Esophagus squamous epithelium (tissue), 5 donors: Measurements from ENCODE around the gene UNC93A. TPM values are rescaled to one million over a fixed set of nuclear protein-coding genes. Genes with fewer than 3 reads are reported as not detected.

ENCODE experiments used
- DNase-seq: peaks from one replicate; lab custom pipeline; 2025; lab: John Stamatoyannopoulos, UW
- H3K27ac ChIP-seq, 4 donors: fragments of 200-600 bp; sonication (generic); one replicate each; pipeline ENCODE4 v1.5.1; 2016 to 2019; ENCODE audit warnings: mild to moderate bottlenecking in 1 of 4
- H3K27me3 ChIP-seq, 4 donors: fragments of 200-600 bp; sonication (generic); 1 replicate in 3 of 4; 2 replicates in 1 of 4; pipeline versions ENCODE4 v1.5.1 to v1.6.0; 2017 to 2021; ENCODE audit warnings: antibody characterized with exemption in 1 of 4
- H3K36me3 ChIP-seq, 3 donors: fragments of 200-600 bp; sonication (generic); one replicate each; pipeline ENCODE4 v1.5.1; 2016 to 2019
- H3K4me1 ChIP-seq, 3 donors: fragments of 200-600 bp; sonication (generic); one replicate each; pipeline ENCODE4 v1.5.1; 2017 to 2019
- H3K4me3 ChIP-seq, 4 donors: fragments of 200-600 bp; sonication (generic); 1 replicate in 3 of 4; 2 replicates in 1 of 4; pipeline ENCODE4 v1.5.1; 2016 to 2019; ENCODE audit warnings: mild to moderate bottlenecking in 2 of 4, moderate library complexity in 1 of 4
- H3K9me3 ChIP-seq, 3 donors: fragments of 200-600 bp; sonication (generic); one replicate each; pipeline ENCODE4 v1.5.1; 2016 to 2019
- CTCF ChIP-seq, 6 experiments: fragments of 450-650 bp in 4 of 6; fragments of 200-600 bp in 2 of 6; sonication (generic) in 2 of 6; IDR thresholded peaks; one replicate each; pipeline ENCODE4 v1.5.1; 2016 to 2019; ENCODE audit warnings: antibody characterized with exemption in 6 of 6, mild to moderate bottlenecking in 4 of 6, moderate library complexity in 4 of 6
- POLR2A ChIP-seq, 4 donors: fragments of 450-650 bp; IDR thresholded peaks; one replicate each; pipeline ENCODE4 v1.6.1; 2017; ENCODE audit warnings: antibody characterized with exemption in 4 of 4, mild to moderate bottlenecking in 4 of 4, moderate library complexity in 3 of 4
- WGBS, 2 donors: methylation state at CpG; one replicate each; pipeline ENCODE4 v1.1.5; 2018; 5-methylcytosine and 5-hydroxymethylcytosine counted together
- intact Hi-C: fragments of 100-400 bp; cut with DNase I; formaldehyde crosslinking; loops from one replicate; pipeline ENCODE4 v1.15.0; 2022
- total RNA-seq, 4 donors: library from RNA; depleted of rRNA; stranded (reverse); fragments of >200 nt; gene quantifications; one replicate each; pipeline ENCODE4 v1.1.0, GENCODE V29; 2016
- donor health status: DM: yes; HTN: yes; CAD: no.

UNC93A gene
- total RNA-seq, 4 donors from 2014 or later, result 0.76 to 5.2 (median 0.93) TPM

GRCh38 chr6:167302796-167303195, 11.7 kb downstream of the UNC93A start:
- Histone ChIP-seq H3K27ac (no peak overlapping the region), H3K4me3 (no peak overlapping the region), H3K27me3 (no peaks in the 10 kb centered on the region), H3K36me3 (no peaks in the 10 kb centered on the region), H3K4me1 (no peaks in the 10 kb centered on the region), H3K9me3 (no peaks in the 10 kb centered on the region)
- intact Hi-C loops, result no loop called here
- TF ChIP-seq POLR2A (IDR thresholded peaks at IDR 0.05) (no peak), CTCF (IDR thresholded peaks at IDR 0.05) (no peak)
- 82 to 87% methylated on average over 13 of the region's 13 CpGs for WGBS, 2 donors
- DNase-seq, result no peak

- H3K36me3 ChIP-seq, result no peaks in the 10 kb centered on the region
- no peaks in the 10 kb centered on the region for H3K27me3 ChIP-seq
- no peaks in the 10 kb centered on the region for H3K4me1 ChIP-seq
- no peak overlapping the region for H3K4me3 ChIP-seq
- intact Hi-C loops, result no loop called here
- DNase-seq, result no peak
- no peaks in the 10 kb centered on the region for H3K9me3 ChIP-seq
- 79 to 83% methylated on average over 16 to 21 of the region's 22 CpGs for WGBS, 2 donors
- no peak overlapping the region for H3K27ac ChIP-seq
- TF ChIP-seq CTCF (IDR thresholded peaks at IDR 0.05), result no peak
- no peak for TF ChIP-seq POLR2A (IDR thresholded peaks at IDR 0.05)
Observed at GRCh38 chr6:167303675-167304625, 12.8 kb downstream of the UNC93A start.

GRCh38 chr6:167304912-167305311, 13.8 kb downstream of the UNC93A start:
- Histone ChIP-seq H3K27ac (no peak overlapping the region), H3K4me1 (no peaks in the 10 kb centered on the region), H3K27me3 (no peaks in the 10 kb centered on the region), H3K4me3 (no peak overlapping the region), H3K9me3 (no peaks in the 10 kb centered on the region), H3K36me3 (no peaks in the 10 kb centered on the region)
- TF ChIP-seq POLR2A (IDR thresholded peaks at IDR 0.05) (no peak), CTCF (IDR thresholded peaks at IDR 0.05) (no peak)
- DNase-seq, result no peak
- WGBS, 2 donors, result 75 to 100% methylated on average over 1 to 2 of the region's 2 CpGs
- intact Hi-C loops, result no loop called here

- TF ChIP-seq POLR2A (IDR thresholded peaks at IDR 0.05), result no peak
- no peak for TF ChIP-seq CTCF (IDR thresholded peaks at IDR 0.05)
- intact Hi-C loops, result no loop called here
- H3K4me3 ChIP-seq, result no peak overlapping the region
- DNase-seq, result no peak
- no peaks in the 10 kb centered on the region for H3K27me3 ChIP-seq
- no peak overlapping the region for H3K27ac ChIP-seq
- H3K4me1 ChIP-seq, result no peaks in the 10 kb centered on the region
- H3K36me3 ChIP-seq, result no peaks in the 10 kb centered on the region
- 75 to 85% methylated on average over 7 to 10 of the region's 18 CpGs for WGBS, 2 donors
- H3K9me3 ChIP-seq, result no peaks in the 10 kb centered on the region
Observed at GRCh38 chr6:167305796-167306195, 14.7 kb downstream of the UNC93A start.

- no peak for DNase-seq
- intact Hi-C loops, result no loop called here
- 65 to 69% methylated on average over 8 to 9 of the region's 15 CpGs for WGBS, 2 donors
Observed at GRCh38 chr6:167306401-167306998, 15.4 kb downstream of the UNC93A start.

More at GRCh38 chr6:167306401-167306998, 15.4 kb downstream of the UNC93A start:
- Histone ChIP-seq H3K27me3 (no peaks in the 10 kb centered on the region), H3K9me3 (no peaks in the 10 kb centered on the region), H3K27ac (no peak overlapping the region), H3K36me3 (no peaks in the 10 kb centered on the region), H3K4me1 (no peaks in the 10 kb centered on the region), H3K4me3 (no peak overlapping the region)
- no peak for TF ChIP-seq POLR2A (IDR thresholded peaks at IDR 0.05)
- TF ChIP-seq CTCF (IDR thresholded peaks at IDR 0.05), result no peak
